Inflammatory macrophage (primary cell): ENCODE measurements around the gene SLC38A8.

ENCODE experiments used
- DNase-seq, 2 donors: peaks; one replicate each; pipeline ENCODE4 v3.0.0-alpha.2; 2020 to 2022

Gene SLC38A8

DNA sequence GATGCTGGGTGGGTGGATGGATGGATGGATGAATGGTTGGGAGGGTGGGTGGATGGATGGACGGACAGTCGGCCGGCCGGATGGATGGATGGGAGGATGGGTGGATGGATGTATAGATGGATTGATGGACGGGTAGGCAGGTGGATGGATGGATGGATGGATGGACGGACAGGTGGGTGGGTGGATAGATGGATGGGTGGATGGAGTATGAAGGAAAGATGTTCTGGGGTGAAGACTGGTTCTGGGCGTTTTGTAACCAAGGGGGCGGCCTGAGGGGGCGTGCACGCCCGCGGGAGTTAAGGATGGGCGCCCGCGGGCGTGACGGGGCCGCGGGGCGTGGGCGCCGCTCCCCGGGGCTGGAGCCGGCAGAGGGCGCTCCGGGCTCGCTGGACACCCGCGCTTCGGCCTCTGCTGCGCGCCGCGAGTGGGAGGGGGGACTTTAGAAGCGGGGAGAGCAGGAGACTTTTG is 74.7 kb downstream of the SLC38A8 start, which contains the start of gene NECAB2:
Gene NECAB2, plus strand, starts transcription at position 407 of the 468 bp plus-strand sequence. CDS start 405 bp downstream, outside the sequence.
- DNase-seq = peak; percentile 31 to 50

DNA sequence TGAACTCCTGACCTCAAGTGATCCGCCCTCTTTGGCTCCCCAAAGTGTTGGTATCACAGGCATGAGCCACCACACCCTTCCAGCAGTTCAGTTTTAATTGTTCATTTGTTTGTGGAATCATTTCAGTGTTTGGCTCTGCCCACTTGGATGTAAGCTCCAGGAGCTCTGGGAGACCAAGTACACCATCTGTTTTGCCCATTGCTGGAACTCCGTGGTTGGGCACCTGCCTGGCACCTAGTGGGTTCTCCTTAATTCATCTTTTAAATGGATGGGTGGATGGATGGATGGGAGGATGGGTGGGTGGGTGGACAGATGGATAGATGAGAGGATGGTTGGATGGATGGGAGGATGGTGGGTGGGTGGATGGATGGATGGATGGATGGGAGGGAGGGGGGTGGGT is 75.5 kb downstream of the SLC38A8 start:
- no peak for DNase-seq

DNA sequence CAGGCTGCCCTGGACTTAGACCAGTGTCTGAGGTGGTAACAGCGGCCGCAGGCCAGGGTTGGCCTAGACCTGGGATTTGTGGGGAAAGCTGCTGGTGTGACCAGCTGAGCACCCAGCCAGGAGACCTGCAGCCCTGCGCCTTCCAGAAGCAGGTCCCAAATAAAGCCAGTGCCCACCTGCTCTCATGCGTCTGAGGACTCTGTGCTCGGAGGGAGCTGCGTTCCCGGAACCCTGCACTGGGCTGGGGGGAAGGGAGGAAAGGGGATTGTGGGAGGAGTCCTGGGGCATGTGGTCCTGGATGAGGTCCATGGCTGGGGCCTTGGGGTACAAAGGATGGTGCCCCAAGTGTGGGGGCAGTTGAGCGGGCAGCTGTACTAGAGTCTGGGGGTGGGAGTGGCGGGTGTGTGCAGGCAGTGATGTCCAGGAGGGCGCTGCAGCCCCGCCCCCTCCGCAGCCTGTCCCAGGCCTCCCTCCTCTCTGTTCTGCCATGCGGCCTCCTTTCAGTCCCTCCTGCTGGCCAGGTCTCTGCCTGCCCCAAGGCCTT is 76.4 kb downstream of the SLC38A8 start:
- DNase-seq = no peak

DNA sequence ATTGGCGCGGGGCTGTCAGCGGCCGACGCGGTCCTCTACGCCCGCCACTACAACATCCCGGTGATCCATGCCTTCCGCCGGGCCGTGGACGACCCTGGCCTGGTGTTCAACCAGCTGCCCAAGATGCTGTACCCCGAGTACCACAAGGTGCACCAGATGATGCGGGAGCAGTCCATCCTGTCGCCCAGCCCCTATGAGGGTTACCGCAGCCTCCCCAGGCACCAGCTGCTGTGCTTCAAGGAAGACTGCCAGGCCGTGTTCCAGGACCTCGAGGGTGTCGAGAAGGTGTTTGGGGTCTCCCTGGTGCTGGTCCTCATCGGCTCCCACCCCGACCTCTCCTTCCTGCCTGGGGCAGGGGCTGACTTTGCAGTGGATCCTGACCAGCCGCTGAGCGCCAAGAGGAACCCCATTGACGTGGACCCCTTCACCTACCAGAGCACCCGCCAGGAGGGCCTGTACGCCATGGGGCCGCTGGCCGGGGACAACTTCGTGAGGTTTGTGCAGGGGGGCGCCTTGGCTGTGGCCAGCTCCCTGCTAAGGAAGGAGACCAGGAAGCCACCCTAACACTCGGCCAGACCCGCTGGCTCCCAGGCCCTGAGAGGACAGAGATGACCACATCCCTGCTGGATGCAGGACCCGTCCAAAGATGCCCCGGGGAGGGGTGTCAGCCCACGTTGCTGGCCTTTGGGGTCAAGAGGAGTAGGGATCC is 77.0 kb downstream of the SLC38A8 start:
- no peak for DNase-seq

DNA sequence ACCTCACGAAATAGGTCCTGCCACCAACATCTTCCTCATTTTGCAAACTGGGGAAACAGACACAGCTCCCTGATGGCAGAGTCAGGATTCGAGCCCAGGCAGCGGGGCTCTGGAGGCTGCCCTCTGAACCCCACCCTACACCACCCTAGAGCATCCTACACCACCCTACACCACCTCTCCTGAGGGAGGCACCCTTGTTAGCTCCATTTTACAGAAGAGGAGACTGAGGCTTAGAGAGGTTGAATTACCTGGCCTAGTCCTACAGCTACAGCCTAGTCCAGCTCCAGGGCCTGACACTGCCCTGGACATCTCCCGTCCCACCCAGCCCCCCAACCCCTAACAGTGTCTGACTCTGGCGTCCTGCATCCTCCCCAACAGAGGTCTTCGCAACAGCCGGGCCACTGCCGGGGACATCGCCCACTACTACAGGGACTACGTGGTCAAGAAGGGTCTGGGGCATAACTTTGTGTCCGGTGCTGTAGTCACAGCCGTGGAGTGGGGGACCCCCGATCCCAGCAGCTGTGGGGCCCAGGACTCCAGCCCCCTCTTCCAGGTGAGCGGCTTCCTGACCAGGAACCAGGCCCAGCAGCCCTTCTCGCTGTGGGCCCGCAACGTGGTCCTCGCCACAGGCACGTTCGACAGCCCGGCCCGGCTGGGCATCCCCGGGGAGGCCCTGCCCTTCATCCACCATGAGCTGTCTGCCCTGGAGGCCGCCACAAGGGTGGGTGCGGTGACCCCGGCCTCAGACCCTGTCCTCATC is 77.7 kb downstream of the SLC38A8 start:
- no peak for DNase-seq

DNA sequence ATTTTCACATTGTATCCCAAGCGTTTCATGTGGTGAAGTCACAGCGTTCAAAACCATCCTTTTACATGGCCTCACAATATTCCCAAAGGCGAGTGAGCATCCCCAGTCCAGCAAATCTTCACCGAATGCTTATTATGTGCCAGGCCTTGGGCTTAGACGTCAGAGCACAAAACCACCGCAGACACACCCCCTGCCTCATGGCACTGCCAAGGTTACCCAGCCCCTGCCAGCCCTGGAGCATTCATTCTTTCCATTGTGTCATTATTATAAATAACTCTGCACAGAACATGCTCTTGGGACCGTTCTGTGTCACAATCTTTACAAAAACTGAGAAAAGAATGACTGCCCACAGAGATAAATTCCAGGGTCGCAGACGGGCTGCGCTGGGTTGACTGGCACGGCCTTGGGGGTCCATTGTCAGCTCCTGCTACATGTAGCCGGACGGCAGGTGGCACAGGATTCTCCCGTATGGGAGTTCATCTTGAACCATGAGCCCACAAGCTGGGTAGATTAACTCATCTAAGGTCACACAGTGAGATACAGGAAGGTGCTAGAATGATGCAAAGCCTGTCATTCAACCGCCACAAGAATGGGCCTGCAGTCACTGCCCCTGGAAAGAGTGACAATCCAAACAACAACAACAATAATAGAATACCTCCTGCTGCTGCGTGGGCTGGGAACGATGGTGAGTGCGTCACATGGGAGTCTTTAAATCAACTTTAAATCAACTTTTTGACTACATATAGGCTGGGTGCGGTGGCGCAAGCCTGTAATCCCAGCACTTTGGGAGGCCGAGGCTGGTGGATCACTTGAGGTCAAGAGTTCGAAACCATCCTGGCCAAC is 79.1 kb downstream of the SLC38A8 start:
- DNase-seq = no peak

DNA sequence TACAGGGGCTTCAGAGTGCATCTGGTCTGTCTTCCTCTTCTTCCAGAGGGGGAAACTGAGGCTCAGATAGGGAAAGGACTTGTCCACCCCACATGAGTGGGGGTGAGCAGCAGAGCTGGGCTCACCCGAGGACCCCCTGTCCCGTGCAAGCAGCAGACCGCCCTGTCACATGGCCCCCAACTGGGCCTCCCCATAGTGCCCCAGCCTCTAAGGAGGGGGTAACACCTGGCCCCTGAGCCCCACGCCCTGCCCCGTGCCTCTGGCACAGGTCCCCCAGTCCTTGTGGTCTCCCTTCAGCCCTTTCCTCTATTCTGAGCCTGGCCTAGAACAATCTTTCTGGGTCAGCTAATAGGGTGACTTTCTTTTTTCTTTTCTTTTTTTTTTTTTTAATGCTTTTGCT is 81.0 kb downstream of the SLC38A8 start:
- no peak for DNase-seq

DNA sequence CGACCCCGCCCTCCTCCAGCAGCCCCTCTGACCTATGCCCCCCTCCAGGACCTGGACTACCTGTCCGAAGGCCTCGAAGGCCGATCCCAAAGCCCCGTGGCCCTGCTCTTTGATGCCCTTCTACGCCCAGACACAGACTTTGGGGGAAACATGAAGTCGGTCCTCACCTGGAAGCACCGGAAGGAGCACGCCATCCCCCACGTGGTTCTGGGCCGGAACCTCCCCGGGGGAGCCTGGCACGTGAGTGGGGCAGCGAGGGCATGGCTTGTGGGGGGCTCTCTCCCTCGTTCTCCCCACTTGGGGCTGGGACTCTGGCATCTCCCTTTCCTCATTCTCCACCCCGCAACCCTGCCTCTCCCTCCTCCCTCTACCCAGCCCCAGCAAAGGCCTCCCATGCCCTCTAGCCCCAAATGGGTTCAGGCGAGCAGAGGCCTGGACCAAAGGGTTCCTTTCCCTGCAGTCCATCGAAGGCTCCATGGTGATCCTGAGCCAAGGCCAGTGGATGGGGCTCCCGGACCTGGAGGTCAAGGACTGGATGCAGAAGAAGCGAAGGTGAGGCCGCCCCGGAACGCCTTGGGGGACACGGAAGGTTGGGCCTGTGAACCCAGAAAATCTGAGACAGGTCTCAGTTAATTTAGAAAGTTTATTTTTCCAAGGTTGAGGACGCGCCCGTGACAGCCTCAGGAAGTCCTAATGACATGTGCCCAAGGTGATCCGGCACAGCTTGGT is 81.9 kb downstream of the SLC38A8 start:
- no peak for DNase-seq
